Amygdala (tissue), 56 donors: ENCODE data around the gene CLEC2L.
"Not testable (repeated sequence)": the region's sequence is repeated elsewhere in the genome, so short reads cannot be mapped to it uniquely, and the experiment has no call there.

ENCODE experiments used
- DNase-seq, 56 donors: peaks; one replicate each; lab custom pipeline; 2025; lab: John Stamatoyannopoulos, UW

CLEC2L gene

GRCh38 chr7:139553991-139554700 lies 30.7 kb downstream of the CLEC2L start:
- not testable (repeated sequence) for DNase-seq

- DNase-seq = no peak
Measured at GRCh38 chr7:139557857-139558581, 34.5 kb downstream of the CLEC2L start.

GRCh38 chr7:139559364-139560105 lies 36.0 kb downstream of the CLEC2L start:
- DNase-seq = no peak

GRCh38 chr7:139560199-139560598 lies 36.7 kb downstream of the CLEC2L start:
- no peak for DNase-seq

GRCh38 chr7:139560678-139561077 lies 37.2 kb downstream of the CLEC2L start:
- DNase-seq = no peak

GRCh38 chr7:139562491-139562890 lies 39.0 kb downstream of the CLEC2L start:
- DNase-seq = no peak

GRCh38 chr7:139562961-139563565 lies 39.6 kb downstream of the CLEC2L start:
- no peak for DNase-seq

GRCh38 chr7:139563856-139564255 lies 40.4 kb downstream of the CLEC2L start:
- no peak for DNase-seq

GRCh38 chr7:139566075-139566474 lies 42.6 kb downstream of the CLEC2L start:
- DNase-seq = no peak

- DNase-seq = no peak
Measured at GRCh38 chr7:139566736-139567646, 43.5 kb downstream of the CLEC2L start.

- DNase-seq = no peak
Measured at GRCh38 chr7:139567647-139568345, 44.3 kb downstream of the CLEC2L start.

GRCh38 chr7:139568346-139568675 lies 44.8 kb downstream of the CLEC2L start:
- DNase-seq = no peak

GRCh38 chr7:139568813-139569490 lies 45.5 kb downstream of the CLEC2L start:
- no peak for DNase-seq

- DNase-seq = peak in 53 of 56 donors; percentile 17 to 90 (median 65)
Measured at GRCh38 chr7:139570119-139570518, 46.6 kb downstream of the CLEC2L start.

GRCh38 chr7:139570626-139571025 lies 47.1 kb downstream of the CLEC2L start:
- no peak for DNase-seq

- DNase-seq = no peak
Measured at GRCh38 chr7:139571190-139571589, 47.7 kb downstream of the CLEC2L start.

- DNase-seq = no peak
Measured at GRCh38 chr7:139571651-139572050, 48.2 kb downstream of the CLEC2L start.

GRCh38 chr7:139572071-139572470 lies 48.6 kb downstream of the CLEC2L start:
- DNase-seq = no peak
